NOMO-1 treated with DMSO at 0.1 percent for 48 hours (cell line): ENCODE results near the gene ESR1.
A peak's percentile ranks its signal among the peaks of the same experiment; 100 is the strongest.
"Not testable (repeated sequence)": the region's sequence is repeated elsewhere in the genome, so short reads cannot be mapped to it uniquely, and the experiment has no call there.

ENCODE experiments used
- DNase-seq: peaks from one replicate; lab custom pipeline; 2025; ENCODE audit not compliant: unreplicated experiment; lab: John Stamatoyannopoulos, UW

ESR1 gene

GRCh38 chr6:151885234-151885633 is 77.8 kb downstream of the ESR1 start:
- peak; percentile 13 for DNase-seq

GRCh38 chr6:151891524-151891923 is 84.0 kb downstream of the ESR1 start:
- DNase-seq, result no peak

- DNase-seq, result not testable (repeated sequence)
Measured at GRCh38 chr6:151894426-151894825, 86.9 kb downstream of the ESR1 start.

- not testable (repeated sequence) for DNase-seq
Measured at GRCh38 chr6:151899221-151899620, 91.7 kb downstream of the ESR1 start.

- not testable (repeated sequence) for DNase-seq
Measured at GRCh38 chr6:151899796-151900195, 92.3 kb downstream of the ESR1 start.

- no peak for DNase-seq
Measured at GRCh38 chr6:151900256-151900655, 92.8 kb downstream of the ESR1 start.

- no peak for DNase-seq
Measured at GRCh38 chr6:151901009-151901411, 93.5 kb downstream of the ESR1 start.

GRCh38 chr6:151904631-151905030 is 97.1 kb downstream of the ESR1 start:
- no peak for DNase-seq

- no peak for DNase-seq
Measured at GRCh38 chr6:151905072-151905471, 97.6 kb downstream of the ESR1 start.

- no peak for DNase-seq
Measured at GRCh38 chr6:151905854-151906253, 98.4 kb downstream of the ESR1 start.

GRCh38 chr6:151911401-151911800 is 103.9 kb downstream of the ESR1 start:
- DNase-seq, result no peak

GRCh38 chr6:151914484-151914883 is 107.0 kb downstream of the ESR1 start:
- no peak for DNase-seq

- DNase-seq, result no peak
Measured at GRCh38 chr6:151916075-151916474, 108.6 kb downstream of the ESR1 start.

- no peak for DNase-seq
Measured at GRCh38 chr6:151916680-151917164, 109.2 kb downstream of the ESR1 start.

GRCh38 chr6:151917531-151918329 is 110.2 kb downstream of the ESR1 start:
- no peak for DNase-seq

GRCh38 chr6:151940307-151940706 is 132.8 kb downstream of the ESR1 start:
- no peak for DNase-seq

- DNase-seq, result peak; percentile 95
Measured at GRCh38 chr6:151948002-151948743, 140.7 kb downstream of the ESR1 start.

GRCh38 chr6:151958332-151958731 is 150.8 kb downstream of the ESR1 start:
- DNase-seq, result peak; percentile 81

GRCh38 chr6:151959086-151959485 is 151.6 kb downstream of the ESR1 start:
- no peak for DNase-seq

GRCh38 chr6:151961809-151962208 is 154.3 kb downstream of the ESR1 start:
- DNase-seq, result no peak

GRCh38 chr6:151962246-151962846 is 154.9 kb downstream of the ESR1 start:
- peak; percentile 24 for DNase-seq

- no peak for DNase-seq
Measured at GRCh38 chr6:151963001-151963400, 155.5 kb downstream of the ESR1 start.
